CD4-positive, alpha-beta T cell treated with Interleukin-12 subunit alpha and Interleukin-12 subunit beta, for 1 hour (primary cell): Measurements from ENCODE around the gene SDCBP2.
A peak's percentile ranks its signal among the peaks of the same experiment; 100 is the strongest.

ENCODE experiments used
- DNase-seq: peaks from one replicate; pipeline ENCODE4 v3.0.0-alpha.2; 2020

SDCBP2 gene

GRCh38 chr20:1327827-1328679, 886 bp downstream of the SDCBP2 start:
- no peak for DNase-seq

- no peak for DNase-seq
These were observed 1.7 kb downstream of the SDCBP2 start for GRCh38 chr20:1327241-1327653.

GRCh38 chr20:1326031-1326930, 2.7 kb downstream of the SDCBP2 start:
- DNase-seq = no peak

GRCh38 chr20:1325173-1326030, 3.5 kb downstream of the SDCBP2 start:
- peak; percentile 99 for DNase-seq

GRCh38 chr20:1324598-1325172, 4.3 kb downstream of the SDCBP2 start:
- DNase-seq = peak; percentile 29

- no peak for DNase-seq
These were observed 4.9 kb downstream of the SDCBP2 start for GRCh38 chr20:1323830-1324597.

- DNase-seq = no peak
These were observed 5.7 kb downstream of the SDCBP2 start for GRCh38 chr20:1323256-1323655.

- no peak for DNase-seq
These were observed 6.3 kb downstream of the SDCBP2 start for GRCh38 chr20:1322511-1323245.

- DNase-seq = no peak
These were observed 7.3 kb downstream of the SDCBP2 start for GRCh38 chr20:1321654-1321939.

GRCh38 chr20:1320902-1321653, 7.9 kb downstream of the SDCBP2 start:
- no peak for DNase-seq

GRCh38 chr20:1320016-1320415, 8.9 kb downstream of the SDCBP2 start:
- no peak for DNase-seq

- DNase-seq = no peak
These were observed 9.5 kb downstream of the SDCBP2 start for GRCh38 chr20:1319462-1319861.

- DNase-seq = no peak
These were observed 9.9 kb downstream of the SDCBP2 start for GRCh38 chr20:1319051-1319450.

- no peak for DNase-seq
These were observed 11.2 kb downstream of the SDCBP2 start for GRCh38 chr20:1317545-1318255.

GRCh38 chr20:1315804-1316203, 13.1 kb downstream of the SDCBP2 start:
- no peak for DNase-seq

GRCh38 chr20:1313236-1313964, 15.5 kb downstream of the SDCBP2 start:
- DNase-seq = peak; percentile 69

GRCh38 chr20:1312904-1313235, 16.1 kb downstream of the SDCBP2 start:
- DNase-seq = no peak

GRCh38 chr20:1312308-1312707, 16.6 kb downstream of the SDCBP2 start:
- no peak for DNase-seq

GRCh38 chr20:1310506-1311190, 18.3 kb downstream of the SDCBP2 start:
- DNase-seq = no peak
